Measurements from ENCODE around the gene TNFSF18. TPM values are rescaled to one million over a fixed set of nuclear protein-coding genes. Genes with fewer than 3 reads are reported as not detected.

Gene TNFSF18
- total RNA-seq, 2 donors from 2014 or later, result not detected

DNA sequence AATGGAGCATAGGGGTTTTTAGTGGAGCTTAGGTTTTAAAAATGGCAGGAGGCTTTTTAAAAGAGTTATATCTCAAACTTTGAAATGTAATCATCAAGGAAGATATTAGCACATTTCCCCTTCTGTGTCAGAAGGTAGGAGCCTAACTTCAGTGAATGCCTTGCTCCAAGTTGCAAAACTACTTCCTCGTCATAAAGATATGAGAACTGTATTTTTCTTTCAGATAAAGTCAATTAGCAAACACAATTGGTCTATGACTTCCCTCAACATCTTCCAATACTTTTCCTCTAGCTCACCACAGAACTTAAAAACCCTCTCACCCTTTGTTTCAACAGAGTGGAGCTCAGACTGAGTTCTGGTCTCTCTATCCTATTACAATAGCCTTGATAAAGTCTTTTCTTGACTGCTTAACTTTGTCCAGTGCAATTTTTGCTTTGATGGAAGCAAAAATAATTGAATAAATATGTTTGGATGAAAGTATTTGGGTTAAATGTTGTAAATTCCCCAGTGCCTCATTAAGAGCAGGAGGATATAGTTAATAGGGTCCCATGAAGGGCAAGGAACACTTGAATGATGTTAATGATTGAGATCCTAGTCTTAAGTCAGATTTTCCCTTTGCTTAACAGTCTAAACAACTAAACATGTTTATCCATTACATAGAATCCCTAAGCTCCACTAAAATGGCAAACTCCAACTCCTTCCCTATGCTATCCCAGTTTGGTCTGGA lies 58.9 kb downstream of the TNFSF18 start:
- Histone ChIP-seq H3K4me1 (no peaks in the 10 kb centered on the region), H3K27me3 (no peaks in the 10 kb centered on the region), H3K27ac (no peak overlapping the region), H3K4me3 (no peak overlapping the region), H3K9me3 (peaks cover 0 to 7% (median 0%) of the 10 kb centered on the region in 3 donors), H3K36me3 (replicated peaks in 1 of 2; ENCODE audit: insufficient read depth in 1 of 2, low read depth in 2 of 2) (no peaks in the 10 kb centered on the region)
- DNase-seq (no peak), ATAC-seq (no peak)
- WGBS, 2 donors, result 63 to 75% methylated on average over 1 of the region's 1 CpG
- intact Hi-C loops (cut with DNase I), result no loop called here
- no peak for TF ChIP-seq POLR2A (IDR thresholded peaks at IDR 0.05)
- TF ChIP-seq, protein P1, sequence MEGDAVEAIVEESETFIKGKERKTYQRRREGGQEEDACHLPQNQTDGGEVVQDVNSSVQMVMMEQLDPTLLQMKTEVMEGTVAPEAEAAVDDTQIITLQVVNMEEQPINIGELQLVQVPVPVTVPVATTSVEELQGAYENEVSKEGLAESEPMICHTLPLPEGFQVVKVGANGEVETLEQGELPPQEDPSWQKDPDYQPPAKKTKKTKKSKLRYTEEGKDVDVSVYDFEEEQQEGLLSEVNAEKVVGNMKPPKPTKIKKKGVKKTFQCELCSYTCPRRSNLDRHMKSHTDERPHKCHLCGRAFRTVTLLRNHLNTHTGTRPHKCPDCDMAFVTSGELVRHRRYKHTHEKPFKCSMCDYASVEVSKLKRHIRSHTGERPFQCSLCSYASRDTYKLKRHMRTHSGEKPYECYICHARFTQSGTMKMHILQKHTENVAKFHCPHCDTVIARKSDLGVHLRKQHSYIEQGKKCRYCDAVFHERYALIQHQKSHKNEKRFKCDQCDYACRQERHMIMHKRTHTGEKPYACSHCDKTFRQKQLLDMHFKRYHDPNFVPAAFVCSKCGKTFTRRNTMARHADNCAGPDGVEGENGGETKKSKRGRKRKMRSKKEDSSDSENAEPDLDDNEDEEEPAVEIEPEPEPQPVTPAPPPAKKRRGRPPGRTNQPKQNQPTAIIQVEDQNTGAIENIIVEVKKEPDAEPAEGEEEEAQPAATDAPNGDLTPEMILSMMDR (IDR thresholded peaks at IDR 0.05), result no peak

DNA sequence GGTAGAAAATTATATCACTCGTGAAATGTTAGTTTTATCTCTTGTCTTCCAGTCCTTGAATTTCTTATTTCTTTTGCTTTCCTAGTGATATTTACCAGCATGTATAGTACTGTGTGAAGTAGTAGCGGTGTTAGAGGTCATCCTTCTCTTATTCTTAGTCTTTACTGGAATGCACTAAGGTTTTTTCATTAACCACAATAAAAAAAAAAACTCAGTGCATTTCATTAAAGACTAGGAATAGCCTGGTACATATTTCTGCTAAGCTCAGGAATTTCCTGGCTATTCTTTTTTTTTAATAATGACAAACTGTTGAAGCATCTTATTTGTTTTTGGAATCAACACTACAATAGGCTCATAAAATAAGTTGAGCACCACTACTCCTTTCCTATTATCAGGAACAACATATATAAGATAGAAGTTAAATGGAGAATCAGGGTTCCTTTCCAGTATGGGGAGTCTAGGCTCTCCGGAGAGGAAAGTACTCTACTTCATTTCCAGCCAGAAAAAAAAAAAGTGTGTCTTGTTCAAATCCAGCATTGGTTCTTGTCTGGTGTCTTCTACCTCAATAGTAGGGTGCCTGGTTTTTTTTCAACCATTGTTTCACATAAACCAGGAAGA lies 60.0 kb downstream of the TNFSF18 start:
- Histone ChIP-seq H3K4me3 (no peak overlapping the region), H3K27ac (no peak overlapping the region), H3K27me3 (no peaks in the 10 kb centered on the region), H3K9me3 (no peaks in the 10 kb centered on the region), H3K4me1 (no peaks in the 10 kb centered on the region), H3K36me3 (replicated peaks in 1 of 2; ENCODE audit: insufficient read depth in 1 of 2, low read depth in 2 of 2) (no peaks in the 10 kb centered on the region)
- intact Hi-C loops (cut with DNase I), result no loop called here
- DNase-seq (no peak), ATAC-seq (no peak)
- 86 to 94% methylated on average over 3 of the region's 3 CpGs for WGBS, 2 donors
- TF ChIP-seq, protein P1 (IDR thresholded peaks at IDR 0.05), result no peak
- no peak for TF ChIP-seq POLR2A (IDR thresholded peaks at IDR 0.05)

Other genes starting within 250 kb of the TNFSF18 start
- gene TNFSF4, start 156.4 kb upstream of the TNFSF18 start, total RNA-seq, result 1 to 10 TPM in 1 of 2 donors, not detected in 1; 1.3 TPM